Measurements from ENCODE around the gene CHCHD6. TPM values are rescaled to one million over a fixed set of nuclear protein-coding genes. Genes with fewer than 3 reads are reported as not detected.

The CHCHD6 gene
- total and polyA plus RNA-seq, 8 donors, result 5.0 to 10.9 (median 6.0) TPM

GRCh38 chr3:126680667-126681055 is 23.4 kb upstream of the CHCHD6 start:
- intact Hi-C loops (cut with DNase I), result loop anchor here in 1 of 3 donors (5.0 kb wide), 1 partner anchor 767 kb away; no protein-coding TSS in a partner anchor
- no peak for TF ChIP-seq CTCF (IDR thresholded peaks at IDR 0.05)
- no peaks in the 10 kb centered on the region for H3K4me1 ChIP-seq
- DNase-seq (no peak), FAIRE-seq (no peak), ATAC-seq (no peak)
- WGBS, 2 donors, result 84 to 85% methylated on average over 4 of the region's 4 CpGs
- no peaks in the 10 kb centered on the region for H3K9me3 ChIP-seq
- H3K4me3 ChIP-seq, result no peak overlapping the region
- H3K27me3 ChIP-seq, result no peaks in the 10 kb centered on the region
- H3K36me3 ChIP-seq, result no peaks in the 10 kb centered on the region
- no peak overlapping the region for H3K27ac ChIP-seq

GRCh38 chr3:126682009-126682408 is 22.0 kb upstream of the CHCHD6 start:
- Histone ChIP-seq H3K9me3 (no peaks in the 10 kb centered on the region), H3K4me3 (no peak overlapping the region), H3K27me3 (no peaks in the 10 kb centered on the region), H3K4me1 (no peaks in the 10 kb centered on the region), H3K36me3 (no peaks in the 10 kb centered on the region), H3K27ac (no peak overlapping the region)
- intact Hi-C loops (cut with DNase I), result loop anchor here in 1 of 3 donors (5.0 kb wide), 1 partner anchor 765 kb away; no protein-coding TSS in a partner anchor
- DNase-seq, result no peak
- TF ChIP-seq CTCF (IDR thresholded peaks at IDR 0.05), result no peak
- FAIRE-seq, result no peak
- ATAC-seq, result no peak
- WGBS, 2 donors, result 70 to 74% methylated on average over 2 of the region's 2 CpGs

GRCh38 chr3:126683069-126683468 is 21.0 kb upstream of the CHCHD6 start:
- H3K9me3 ChIP-seq, result no peaks in the 10 kb centered on the region
- no peak for TF ChIP-seq CTCF (IDR thresholded peaks at IDR 0.05)
- intact Hi-C loops (cut with DNase I), result loop anchor here in 1 of 3 donors (5.0 kb wide), 1 partner anchor 764 kb away; no protein-coding TSS in a partner anchor
- no peak overlapping the region for H3K27ac ChIP-seq
- no peaks in the 10 kb centered on the region for H3K36me3 ChIP-seq
- DNase-seq (no peak), FAIRE-seq (no peak), ATAC-seq (no peak)
- no peaks in the 10 kb centered on the region for H3K4me1 ChIP-seq
- no peak overlapping the region for H3K4me3 ChIP-seq
- WGBS, 2 donors, result 30 to 37% methylated on average over 5 of the region's 5 CpGs
- no peaks in the 10 kb centered on the region for H3K27me3 ChIP-seq

GRCh38 chr3:126684218-126684751 is 19.8 kb upstream of the CHCHD6 start:
- TF ChIP-seq CTCF (IDR thresholded peaks at IDR 0.05), result no peak
- no peaks in the 10 kb centered on the region for H3K36me3 ChIP-seq
- 69 to 78% methylated on average over 7 of the region's 7 CpGs for WGBS, 2 donors
- intact Hi-C loops (cut with DNase I), result loop anchor here in 1 of 3 donors (5.0 kb wide), 1 partner anchor 763 kb away; no protein-coding TSS in a partner anchor
- no peaks in the 10 kb centered on the region for H3K4me1 ChIP-seq
- no peak overlapping the region for H3K27ac ChIP-seq
- no peak overlapping the region for H3K4me3 ChIP-seq
- H3K9me3 ChIP-seq, result no peaks in the 10 kb centered on the region
- no peaks in the 10 kb centered on the region for H3K27me3 ChIP-seq
- no peak for FAIRE-seq
- no peak for DNase-seq
- no peak for ATAC-seq

- no peak for DNase-seq
- FAIRE-seq, result no peak
- H3K36me3 ChIP-seq, result no peaks in the 10 kb centered on the region
- no peak for TF ChIP-seq CTCF (IDR thresholded peaks at IDR 0.05)
- no peaks in the 10 kb centered on the region for H3K4me1 ChIP-seq
- no peak overlapping the region for H3K4me3 ChIP-seq
- intact Hi-C loops (cut with DNase I), result no loop called here
- H3K27ac ChIP-seq, result no peak overlapping the region
- H3K9me3 ChIP-seq, result no peaks in the 10 kb centered on the region
- H3K27me3 ChIP-seq, result no peaks in the 10 kb centered on the region
- ATAC-seq, result no peak
- WGBS, 2 donors, result 72 to 81% methylated on average over 3 of the region's 3 CpGs
Measured at GRCh38 chr3:126685021-126685420, 19.0 kb upstream of the CHCHD6 start.

Measured in pancreas (tissue), 10 donors.